Transverse colon (tissue), 4 donors: Measurements from ENCODE around the gene WSCD1.

ENCODE experiments used
- CTCF ChIP-seq, 5 experiments: fragments of 200-600 bp in 3 of 5; fragments of 450-650 bp in 2 of 5; sonication (generic) in 3 of 5; IDR thresholded peaks; 1 replicate in 2 of 5; 2 replicates in 3 of 5; pipeline ENCODE4 v1.5.1; 2016 to 2017; ENCODE audit warnings: antibody characterized with exemption in 5 of 5, inconsistent platforms in 3 of 5, mild to moderate bottlenecking in 2 of 5, moderate library complexity in 1 of 5
- POLR2AphosphoS5 ChIP-seq, 3 donors: sonication (generic); formaldehyde crosslinking; IDR thresholded peaks; one replicate each; pipeline ENCODE4 v1.6.1; 2016; ENCODE audit warnings: antibody characterized with exemption in 3 of 3

- TF ChIP-seq CTCF (IDR thresholded peaks at IDR 0.05) (no peak), POLR2AphosphoS5 (IDR thresholded peaks at IDR 0.05) (no peak)
Measured at GRCh38 chr17:6166492-6167179, 96.5 kb downstream of the WSCD1 start.
